NOMO-1 treated with dmso at 0.1 percent for 144 hours (cell line): ENCODE results near the gene RTTN.

Experiments
- DNase-seq: peaks from one replicate; lab custom pipeline; 2025; ENCODE audit not compliant: unreplicated experiment; lab: John Stamatoyannopoulos, UW

Gene RTTN

DNA sequence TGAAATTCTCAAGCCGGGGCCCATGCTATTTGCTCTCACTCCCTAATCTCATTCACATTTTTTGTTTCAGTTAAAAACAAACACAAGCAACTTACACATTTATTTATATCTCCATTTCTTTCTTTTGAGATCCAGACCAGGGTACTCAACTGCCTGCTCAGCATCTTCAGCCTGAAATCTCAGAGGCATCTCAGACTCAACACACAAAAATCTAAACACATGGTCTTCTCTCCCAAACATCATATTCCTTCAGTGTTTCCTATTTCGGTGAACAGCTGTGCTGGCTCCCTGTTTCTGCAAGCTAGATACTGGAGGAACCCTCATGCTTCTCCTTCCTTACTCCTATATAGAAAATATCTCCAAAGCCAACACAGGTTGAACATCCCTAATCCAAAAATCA lies 11.3 kb upstream of the RTTN start:
- no peak for DNase-seq

DNA sequence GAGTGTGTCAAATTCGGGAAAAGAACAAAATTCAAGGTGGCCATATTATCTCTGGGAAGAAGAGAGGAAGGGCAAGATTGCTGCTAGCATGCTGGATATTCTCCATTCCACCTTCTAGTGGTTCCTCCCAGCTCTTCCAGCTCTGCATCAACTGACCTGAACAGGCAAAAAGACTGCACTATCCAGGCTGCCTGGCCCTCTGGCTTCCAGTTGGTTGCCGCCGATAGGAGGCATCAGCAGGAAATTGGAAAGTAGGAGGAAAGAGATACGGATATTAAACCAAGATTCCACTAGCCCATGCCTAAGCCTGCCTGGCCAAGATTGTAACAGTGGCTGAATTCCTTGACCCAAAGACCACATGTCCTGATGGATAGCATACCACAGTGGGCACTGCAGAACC lies 1.7 kb upstream of the RTTN start:
- no peak for DNase-seq

DNA sequence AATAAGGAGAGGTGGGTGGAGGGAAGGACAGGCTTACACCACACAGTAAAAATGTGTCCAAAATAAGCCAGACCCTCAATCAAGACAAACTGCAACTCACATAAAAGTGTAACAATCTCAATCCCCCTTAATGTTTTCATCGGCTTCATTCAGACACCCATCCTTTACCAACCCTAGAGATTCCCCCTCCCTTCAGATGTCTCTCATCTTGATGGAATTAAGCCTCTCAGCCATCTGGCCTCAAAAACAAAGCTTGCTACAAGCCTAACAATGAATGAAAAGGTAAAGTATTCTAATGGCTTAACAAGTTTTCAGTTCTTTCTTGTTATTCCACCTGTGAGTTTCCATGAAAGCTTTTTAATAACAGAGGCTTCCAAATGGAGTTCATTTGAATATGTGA lies 5.2 kb downstream of the RTTN start:
- no peak for DNase-seq

DNA sequence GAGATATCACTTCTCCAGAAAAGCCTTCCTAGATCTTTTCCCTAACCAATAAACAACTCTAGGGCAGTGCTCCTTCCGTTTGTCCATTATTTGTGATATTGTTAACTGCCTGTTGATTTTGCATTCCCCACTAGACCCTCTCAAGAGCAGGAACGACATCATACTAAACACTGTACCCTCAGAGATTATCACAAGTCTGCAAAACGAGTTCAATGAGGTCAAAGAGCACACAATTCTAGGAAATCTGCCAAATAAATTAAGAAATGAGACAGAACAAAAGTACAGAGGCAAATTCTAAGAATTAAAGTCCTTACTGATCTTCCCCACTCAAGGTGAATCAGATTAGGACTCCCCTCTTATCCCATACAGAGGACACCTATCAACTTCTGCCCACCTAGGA lies 7.6 kb downstream of the RTTN start:
- DNase-seq, result no peak

DNA sequence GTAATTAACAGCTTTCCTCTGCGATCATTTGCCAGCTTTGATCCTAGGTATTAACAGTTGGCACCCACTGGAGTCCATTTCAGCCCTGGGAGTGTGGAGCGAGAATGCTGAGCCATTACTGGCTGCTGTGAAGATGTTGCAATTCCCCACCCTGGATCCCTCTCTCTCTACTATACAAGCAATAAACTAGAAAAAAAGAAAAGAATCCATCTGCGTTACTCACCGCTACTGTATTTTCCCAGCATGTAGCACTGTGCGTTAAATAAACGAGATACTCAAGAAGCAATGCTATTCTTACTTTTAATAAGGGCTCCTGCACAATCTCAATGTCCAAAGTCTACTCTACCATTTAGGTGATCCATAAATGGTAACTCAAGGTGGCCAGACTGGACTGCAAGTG lies 8.5 kb downstream of the RTTN start:
- no peak for DNase-seq

DNA sequence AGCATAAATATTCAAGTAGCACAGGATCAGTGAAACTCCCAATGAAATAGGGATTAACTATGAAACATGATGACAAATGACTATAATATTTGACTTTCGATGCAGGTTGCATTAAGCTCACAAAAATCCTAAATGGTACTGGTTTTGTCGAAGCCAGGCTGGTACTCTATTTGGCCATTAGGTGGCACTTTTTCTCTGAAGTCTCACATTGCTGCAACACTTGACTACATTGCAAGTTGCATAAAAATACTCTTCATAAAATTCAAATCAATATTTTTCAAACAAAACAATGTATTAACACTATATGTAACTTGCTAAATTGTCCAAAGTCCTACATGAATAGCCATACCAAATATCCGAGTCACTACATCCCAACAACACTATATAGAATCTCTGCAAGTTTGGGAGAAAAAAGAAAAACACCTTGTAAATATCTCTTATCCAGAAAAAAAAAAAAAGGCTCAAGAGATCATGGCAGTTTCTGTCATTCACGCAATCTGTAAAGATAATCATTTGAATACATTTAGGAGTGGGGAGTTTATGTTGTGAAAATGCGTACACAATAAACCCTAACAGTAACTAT lies 9.5 kb downstream of the RTTN start:
- peak; percentile 23 for DNase-seq

- no peak for DNase-seq
Observed at GRCh38 chr18:70195014-70195614, 10.4 kb downstream of the RTTN start.

DNA sequence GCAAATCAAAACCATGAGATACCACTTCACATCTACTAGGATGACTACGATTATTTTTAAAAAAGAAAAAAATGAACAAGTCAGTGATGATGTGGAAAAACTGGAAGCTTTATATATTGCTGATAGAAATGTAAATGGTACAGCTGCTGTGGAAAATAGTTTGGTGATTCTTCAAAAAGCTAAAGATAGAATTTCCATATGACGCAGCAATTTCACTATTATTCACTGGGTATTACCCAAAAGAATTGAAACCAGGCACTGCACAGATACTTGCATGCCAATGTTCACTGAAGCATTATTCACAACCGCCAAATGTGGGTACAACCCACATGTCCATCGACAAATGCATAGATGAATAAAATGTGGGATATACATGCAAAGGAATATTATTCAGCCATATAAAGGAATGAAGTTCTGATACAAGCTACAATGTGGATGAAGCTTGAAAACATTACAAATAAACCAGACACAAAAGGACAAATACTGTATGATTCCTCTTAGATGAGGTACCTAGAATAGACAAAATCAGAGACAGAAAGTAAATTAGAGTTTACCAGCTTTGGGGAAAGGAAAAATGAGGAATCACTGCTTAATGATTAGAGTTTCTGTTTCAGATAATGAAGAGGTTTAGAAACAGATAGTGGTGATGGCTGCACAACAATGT lies 11.1 kb downstream of the RTTN start:
- DNase-seq, result no peak

GRCh38 chr18:70190529-70190928 lies 15.0 kb downstream of the RTTN start:
- no peak for DNase-seq

DNA sequence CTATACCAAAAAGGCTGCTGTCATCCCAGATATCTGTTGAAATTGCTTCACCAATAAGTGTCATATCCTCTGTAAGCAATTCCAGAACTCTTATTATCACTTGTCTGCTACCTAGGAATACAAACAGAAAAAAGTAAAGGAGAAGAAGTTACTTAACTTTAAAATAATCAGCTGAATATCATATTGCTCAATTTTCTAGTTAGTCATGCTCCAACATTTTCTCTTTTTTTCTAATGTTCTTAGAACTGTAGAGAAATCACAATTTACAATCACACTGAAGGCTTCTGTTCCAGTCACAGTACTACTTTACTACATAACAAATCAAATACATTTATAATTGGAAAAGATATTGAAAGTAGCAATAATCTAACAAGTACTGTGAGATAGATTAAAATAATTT lies 17.4 kb downstream of the RTTN start:
- DNase-seq, result no peak

DNA sequence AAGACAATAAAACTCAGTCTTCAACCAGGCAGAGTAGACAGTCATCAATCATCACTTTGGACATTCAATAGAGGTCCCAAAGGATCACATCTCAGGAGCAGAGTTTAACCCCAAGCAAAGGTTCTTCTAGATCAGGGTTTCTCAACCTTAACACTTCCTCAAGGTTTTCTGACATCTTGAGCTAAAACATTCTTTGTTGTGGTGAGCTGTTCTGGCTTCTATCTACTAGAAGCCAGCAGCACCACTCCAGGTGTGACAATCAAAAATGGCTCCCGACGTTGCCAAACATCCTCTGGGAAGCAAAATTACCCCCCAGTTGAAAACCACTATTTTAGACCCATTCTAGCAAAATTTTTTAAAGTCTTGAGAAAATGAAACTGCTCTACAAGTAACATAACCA lies 22.0 kb downstream of the RTTN start:
- DNase-seq, result no peak

- no peak for DNase-seq
Observed at GRCh38 chr18:70182548-70182947, 22.9 kb downstream of the RTTN start.

- DNase-seq, result no peak
Observed at GRCh38 chr18:70181725-70182124, 23.8 kb downstream of the RTTN start.

DNA sequence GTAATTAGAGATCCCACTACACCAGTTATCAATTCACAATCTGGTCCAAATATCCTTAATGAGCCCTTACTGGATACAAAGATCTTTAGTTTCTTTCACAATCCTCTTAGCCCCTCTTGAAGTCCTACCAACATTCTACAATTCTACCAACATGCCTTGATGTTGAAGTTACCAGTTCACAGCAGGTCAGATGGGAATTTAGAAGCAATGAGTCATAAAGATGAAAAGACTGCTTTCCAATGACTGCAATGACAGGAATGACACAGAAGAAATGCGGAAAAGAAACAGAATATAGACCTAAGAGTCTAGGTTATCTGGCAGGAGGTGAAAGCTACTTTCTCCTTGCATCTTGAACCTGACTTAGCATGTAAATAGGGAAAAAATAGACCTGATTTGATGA lies 24.5 kb downstream of the RTTN start:
- no peak for DNase-seq

DNA sequence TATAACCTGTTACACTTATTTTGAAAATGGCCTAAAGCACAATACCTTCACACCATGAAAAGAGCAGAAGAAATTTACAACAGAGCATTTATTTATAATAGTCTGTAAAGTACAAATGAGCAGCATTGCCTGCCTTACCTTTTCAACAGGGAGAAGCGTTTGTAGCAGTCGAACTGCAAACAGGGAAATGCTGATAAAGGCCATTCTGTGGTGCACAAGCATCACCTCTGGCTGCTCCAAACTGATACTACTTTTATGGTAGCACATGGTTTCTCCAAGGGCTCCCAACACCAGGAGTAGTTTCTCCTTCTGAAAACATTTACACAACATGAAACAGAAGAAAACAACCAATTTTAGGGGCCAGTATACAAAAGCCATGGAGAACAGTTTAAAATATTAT lies 28.9 kb downstream of the RTTN start:
- DNase-seq, result no peak

DNA sequence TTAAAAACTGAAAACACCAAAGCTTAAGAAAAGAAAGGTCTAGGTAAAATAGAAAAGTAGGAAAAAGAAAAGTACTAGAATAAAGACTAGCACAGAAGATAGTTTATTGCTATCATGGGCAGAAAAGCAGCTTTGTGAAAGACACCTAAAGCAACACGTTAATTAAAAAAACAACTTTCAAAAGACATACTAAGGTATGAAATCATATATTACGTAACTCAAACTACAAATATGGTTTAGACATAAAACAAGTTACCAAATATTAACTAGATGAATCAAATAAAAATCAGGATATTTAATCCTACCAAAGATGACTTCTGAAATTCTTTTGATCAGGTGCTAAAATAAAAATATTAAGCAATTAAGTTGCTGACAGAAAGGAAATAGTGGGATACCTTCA lies 30.3 kb downstream of the RTTN start:
- no peak for DNase-seq

DNA sequence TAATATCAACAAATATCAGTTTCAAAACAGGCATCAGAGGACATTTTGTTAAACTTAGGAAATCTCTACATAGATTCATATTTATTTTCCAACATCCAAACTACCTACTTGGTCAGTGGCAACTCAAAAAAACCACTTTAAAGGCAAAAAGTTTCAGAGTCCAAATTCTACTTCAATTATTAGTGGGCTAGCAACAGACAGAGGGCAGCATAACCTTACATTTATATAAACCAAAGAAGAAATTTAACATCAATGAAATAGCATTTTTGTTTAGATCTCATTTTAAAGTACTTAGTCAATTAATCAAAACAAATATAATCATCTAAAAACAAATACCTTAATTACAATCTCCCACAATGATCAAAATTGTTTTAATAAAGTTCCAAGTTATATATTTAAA lies 33.3 kb downstream of the RTTN start:
- no peak for DNase-seq

- DNase-seq, result no peak
Observed at GRCh38 chr18:70169747-70170146, 35.7 kb downstream of the RTTN start.

- DNase-seq, result no peak
Observed at GRCh38 chr18:70166668-70167067, 38.8 kb downstream of the RTTN start.

- no peak for DNase-seq
Observed at GRCh38 chr18:70165936-70166335, 39.6 kb downstream of the RTTN start.

- no peak for DNase-seq
Observed at GRCh38 chr18:70160073-70160678, 45.3 kb downstream of the RTTN start.

DNA sequence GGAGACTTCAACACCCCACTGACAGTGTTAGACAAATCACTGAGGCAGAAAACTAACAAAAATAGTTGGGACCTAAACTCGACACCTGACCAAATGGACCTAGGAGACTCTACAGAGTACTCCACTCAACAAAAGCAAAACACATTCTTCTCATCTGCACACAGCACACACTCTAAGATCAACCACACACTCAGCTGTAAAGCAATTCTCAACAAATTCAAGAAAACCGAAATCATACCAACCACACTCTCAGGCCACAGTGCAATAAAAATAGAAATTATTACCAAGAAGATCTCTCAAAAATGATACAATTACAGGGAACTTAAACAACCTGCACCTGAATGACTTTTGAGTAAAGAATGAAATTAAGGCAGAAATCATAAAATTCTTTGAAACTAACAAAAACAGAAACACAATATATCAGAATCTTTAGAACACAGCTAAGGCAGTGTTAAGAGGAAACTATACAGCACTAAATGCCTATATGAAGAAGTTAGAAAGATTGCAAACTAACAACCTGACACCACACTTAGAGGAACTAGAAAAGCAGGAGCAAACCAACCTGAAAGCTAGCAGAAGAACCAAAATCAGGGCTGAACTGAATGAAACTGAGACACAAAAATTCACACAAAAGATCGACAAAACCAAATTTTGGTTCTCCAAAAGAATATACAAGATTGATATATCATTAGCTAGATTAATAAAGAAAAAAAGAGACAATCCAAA lies 46.3 kb downstream of the RTTN start:
- DNase-seq, result no peak
